ENCODE measurements around the gene GPBP1L1.
"Not testable (repeated sequence)": the region's sequence is repeated elsewhere in the genome, so short reads cannot be mapped to it uniquely, and the experiment has no call there.

Gene GPBP1L1

GRCh38 chr1:45686288-45687013 lies at the start of gene GPBP1L1:
Gene GPBP1L1, minus strand, starts transcription at chr1:45686533. Its CDS starts 27,446 bp downstream, at chr1:45659087.
- peak; percentile 83 for DNase-seq

- no peak for DNase-seq
Observed at GRCh38 chr1:45730780-45731319, 44.5 kb upstream of the GPBP1L1 start.

GRCh38 chr1:45730075-45730779 lies 43.9 kb upstream of the GPBP1L1 start:
- no peak for DNase-seq

GRCh38 chr1:45726007-45726406 lies 39.7 kb upstream of the GPBP1L1 start:
- DNase-seq, result not testable (repeated sequence)

- DNase-seq, result no peak
Observed at GRCh38 chr1:45723248-45723930, 37.1 kb upstream of the GPBP1L1 start.

GRCh38 chr1:45722809-45723208 lies 36.5 kb upstream of the GPBP1L1 start:
- DNase-seq, result no peak

GRCh38 chr1:45721207-45721606 lies 34.9 kb upstream of the GPBP1L1 start:
- DNase-seq, result no peak

- DNase-seq, result no peak
Observed at GRCh38 chr1:45718289-45718688, 32.0 kb upstream of the GPBP1L1 start.

GRCh38 chr1:45717386-45717785 lies 31.1 kb upstream of the GPBP1L1 start:
- DNase-seq, result not testable (repeated sequence)

- DNase-seq, result no peak
Observed at GRCh38 chr1:45716700-45717099, 30.4 kb upstream of the GPBP1L1 start.

GRCh38 chr1:45713711-45714110 lies 27.4 kb upstream of the GPBP1L1 start:
- DNase-seq, result no peak

GRCh38 chr1:45704637-45705036 lies 18.3 kb upstream of the GPBP1L1 start:
- DNase-seq, result no peak

GRCh38 chr1:45694823-45695222 lies 8.5 kb upstream of the GPBP1L1 start:
- DNase-seq, result no peak

GRCh38 chr1:45693811-45694210 lies 7.5 kb upstream of the GPBP1L1 start:
- DNase-seq, result not testable (repeated sequence)

- DNase-seq, result peak; percentile 36
Observed at GRCh38 chr1:45687754-45688740, 1.7 kb upstream of the GPBP1L1 start, which contains the start of gene TMEM69. Gene TMEM69, plus strand, starts transcription at chr1:45688181. Its CDS starts 2,888 bp downstream, at chr1:45691069.

GRCh38 chr1:45687014-45687753 lies 851 bp upstream of the GPBP1L1 start:
- peak; percentile 92 for DNase-seq

- DNase-seq, result no peak
Observed at GRCh38 chr1:45686015-45686287, 382 bp downstream of the GPBP1L1 start.

- DNase-seq, result no peak
Observed at GRCh38 chr1:45685308-45686014, 872 bp downstream of the GPBP1L1 start.

GRCh38 chr1:45684402-45684801 lies 1.9 kb downstream of the GPBP1L1 start:
- no peak for DNase-seq

GRCh38 chr1:45682942-45683341 lies 3.4 kb downstream of the GPBP1L1 start:
- DNase-seq, result no peak

- no peak for DNase-seq
Observed at GRCh38 chr1:45679123-45679522, 7.2 kb downstream of the GPBP1L1 start.
